Right hindlimb (tissue), 1 donor: Measurements from ENCODE around the gene CDK18.

ENCODE experiments used
- DNase-seq: peaks from one replicate; pipeline ENCODE4 v3.0.0-alpha.2; 2018

Gene CDK18

GRCh38 chr1:205542367-205542766 is 37.9 kb downstream of the CDK18 start:
- no peak for DNase-seq

- DNase-seq, result peak; percentile 88
These were observed 39.2 kb downstream of the CDK18 start for GRCh38 chr1:205543351-205544301.

DNA sequence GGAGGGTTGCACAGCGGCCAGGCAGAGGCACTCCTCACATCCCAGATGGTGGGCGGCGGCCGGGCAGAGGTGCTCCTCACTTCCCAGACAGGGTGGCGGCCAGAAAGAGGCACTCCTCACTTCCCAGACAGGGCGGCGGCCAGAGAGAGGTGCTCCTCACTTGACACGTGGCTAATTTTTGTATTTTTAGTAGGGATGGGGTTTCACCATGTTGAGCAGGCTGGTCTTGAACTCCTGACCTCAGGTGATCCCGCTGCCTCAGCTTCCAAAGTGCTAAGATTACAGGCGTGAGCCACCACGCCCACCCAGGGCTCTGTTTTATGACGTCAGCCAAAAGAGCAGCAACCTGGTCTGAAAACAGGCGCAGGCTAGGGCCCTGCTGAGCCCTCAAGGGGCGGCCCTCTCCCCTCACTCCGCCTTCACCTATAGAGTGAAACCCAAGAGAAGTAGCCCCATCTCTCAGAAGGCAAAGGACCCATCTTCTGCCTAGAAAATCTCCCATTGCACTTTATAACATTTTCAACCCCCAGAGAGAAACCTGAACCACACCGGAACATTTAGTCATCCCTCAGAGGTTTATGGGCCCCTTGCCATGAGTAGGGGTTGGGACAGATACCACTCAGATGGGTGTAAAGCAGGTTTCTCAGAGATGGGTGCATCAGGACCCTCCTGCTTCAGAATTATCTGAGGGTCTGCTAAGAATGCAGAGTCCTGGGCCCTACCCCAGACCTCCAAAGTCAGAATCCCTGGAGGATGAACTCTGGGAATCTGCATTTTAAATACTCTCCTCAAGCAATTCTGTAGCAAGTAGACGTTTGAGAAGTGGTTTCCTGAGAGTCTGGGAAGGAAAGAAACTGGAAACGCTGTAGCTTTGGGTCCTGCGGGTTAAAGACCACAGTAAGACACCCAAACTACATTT is 40.8 kb downstream of the CDK18 start:
- DNase-seq, result no peak

- DNase-seq, result no peak
These were observed 41.5 kb downstream of the CDK18 start for GRCh38 chr1:205545991-205546390.

DNA sequence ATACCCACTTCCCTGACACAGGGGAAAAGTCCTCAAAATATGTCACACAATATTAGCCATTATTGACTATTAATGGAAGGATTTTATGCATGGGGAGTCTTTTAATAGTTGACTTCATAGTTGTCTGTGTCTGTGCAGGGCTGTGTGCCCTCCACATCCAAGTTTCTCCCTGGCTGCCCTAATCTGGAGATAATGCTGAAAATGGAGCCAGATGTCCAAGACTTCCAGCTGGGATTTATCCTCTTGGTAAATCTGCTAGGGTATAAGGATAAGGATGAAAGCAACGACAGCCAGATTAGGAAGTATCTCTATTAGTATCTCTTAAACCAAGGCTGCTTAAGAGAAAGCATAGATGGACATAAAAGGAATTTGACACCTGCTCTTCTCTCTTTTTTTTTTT is 42.1 kb downstream of the CDK18 start:
- no peak for DNase-seq

- no peak for DNase-seq
These were observed 43.7 kb downstream of the CDK18 start for GRCh38 chr1:205547936-205548827.

- no peak for DNase-seq
These were observed 49.8 kb downstream of the CDK18 start for GRCh38 chr1:205554026-205554811.

DNA sequence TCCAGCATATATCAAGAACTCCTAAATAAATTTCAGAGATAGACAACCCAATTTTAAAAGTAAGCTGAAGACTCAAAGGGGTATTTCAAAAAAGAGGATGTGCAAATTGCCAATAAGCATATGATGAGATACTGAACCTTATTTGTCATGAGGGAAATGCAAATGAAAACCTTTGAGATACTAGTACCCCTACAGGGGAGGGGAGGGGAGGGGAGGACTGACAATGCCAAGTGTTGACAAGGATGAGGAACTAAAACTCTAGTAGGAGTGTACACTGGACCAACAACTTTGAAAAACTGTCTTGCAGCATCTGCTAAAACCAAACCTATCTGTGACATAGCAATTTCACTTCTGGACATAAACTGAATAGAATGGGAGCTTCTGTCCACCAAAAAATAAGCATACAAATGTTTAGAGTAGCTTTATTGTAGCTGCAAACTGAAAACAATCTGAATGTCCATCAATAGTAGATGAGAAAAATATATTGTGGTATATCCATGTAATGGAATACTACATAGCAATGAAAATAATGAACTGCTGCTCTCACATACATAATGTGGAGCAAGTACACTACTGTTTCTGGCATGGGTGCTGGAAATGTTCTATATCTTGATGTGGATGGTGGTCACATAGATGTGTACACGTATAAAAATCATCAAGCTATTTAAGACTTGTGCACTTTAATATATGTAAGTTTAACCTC is 57.2 kb downstream of the CDK18 start:
- DNase-seq, result no peak

GRCh38 chr1:205563927-205564441 is 59.5 kb downstream of the CDK18 start:
- no peak for DNase-seq

GRCh38 chr1:205565799-205566198 is 61.3 kb downstream of the CDK18 start:
- no peak for DNase-seq

DNA sequence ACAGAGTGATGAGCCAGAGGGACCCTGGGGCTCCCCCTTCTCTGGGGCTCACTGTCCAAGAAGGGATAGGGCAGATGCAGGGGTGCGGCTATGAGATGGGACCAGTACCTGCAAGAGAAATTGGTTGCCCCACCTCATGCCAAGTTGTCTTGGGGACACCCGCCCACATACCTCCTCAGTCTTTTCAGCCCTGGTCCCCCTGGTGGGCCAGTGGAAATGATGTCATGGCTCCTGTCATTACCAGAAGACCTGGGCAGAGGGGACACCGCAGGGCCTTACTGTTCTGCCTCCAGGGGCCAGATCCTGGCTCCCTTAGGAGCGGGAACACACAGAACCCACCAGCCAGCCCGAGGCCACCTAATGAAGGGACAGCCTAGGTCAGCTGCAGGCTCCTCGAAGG is 63.2 kb downstream of the CDK18 start:
- no peak for DNase-seq

DNA sequence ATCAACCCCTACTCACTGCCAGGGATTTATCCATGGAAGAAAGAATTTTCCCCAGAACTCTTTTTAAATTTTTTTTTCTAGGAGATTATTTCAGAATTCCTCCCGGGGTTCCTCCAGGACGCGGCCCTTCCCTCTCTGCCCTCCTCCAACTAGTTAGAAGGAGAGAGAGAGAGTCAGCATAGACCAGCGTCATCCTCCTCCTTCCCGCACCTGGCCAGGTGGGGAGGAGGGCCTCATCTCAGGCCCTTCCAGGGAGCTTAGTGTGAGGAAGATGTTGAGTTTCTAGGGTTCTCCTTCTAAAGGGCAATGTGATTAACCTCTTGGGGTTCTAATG is 63.6 kb downstream of the CDK18 start:
- no peak for DNase-seq

DNA sequence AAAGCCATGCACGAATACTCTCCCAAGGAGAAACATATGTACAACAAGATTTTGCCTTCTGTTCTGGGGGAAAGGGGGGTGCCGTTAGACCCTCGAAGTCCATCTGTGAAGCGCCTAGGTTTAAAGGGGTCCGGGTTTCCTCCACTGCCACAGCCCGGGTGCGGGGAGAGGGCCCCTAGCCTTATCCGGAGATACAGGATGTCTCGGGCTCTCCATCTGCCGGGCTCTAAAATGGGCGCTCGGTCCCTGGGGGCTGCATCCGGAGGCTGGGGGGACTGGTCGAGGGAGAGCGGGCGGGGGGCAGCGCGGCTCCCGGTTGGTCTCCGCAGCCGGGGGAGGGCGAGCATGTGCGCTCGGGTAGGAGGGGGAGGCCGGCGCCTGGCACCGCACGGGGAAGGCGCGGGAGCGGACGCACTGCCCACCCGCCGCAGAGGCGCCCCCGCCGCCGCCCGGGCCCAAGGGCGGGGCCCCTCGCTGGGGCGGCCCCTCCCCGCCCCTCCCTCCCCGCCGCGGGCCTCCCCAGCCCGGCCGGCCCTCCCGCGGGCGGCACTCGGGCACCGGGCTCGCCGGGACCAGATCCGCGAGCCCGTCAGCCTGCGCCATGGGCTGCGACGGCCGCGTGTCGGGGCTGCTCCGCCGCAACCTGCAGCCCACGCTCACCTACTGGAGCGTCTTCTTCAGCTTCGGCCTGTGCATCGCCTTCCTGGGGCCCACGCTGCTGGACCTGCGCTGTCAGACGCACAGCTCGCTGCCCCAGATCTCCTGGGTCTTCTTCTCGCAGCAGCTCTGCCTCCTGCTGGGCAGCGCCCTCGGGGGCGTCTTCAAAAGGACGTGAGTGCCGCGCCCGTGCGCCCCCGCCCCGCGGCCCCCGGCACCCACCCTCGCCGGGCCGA is 64.2 kb downstream of the CDK18 start:
- DNase-seq, result no peak

GRCh38 chr1:205569411-205570172 is 65.1 kb downstream of the CDK18 start:
- no peak for DNase-seq

DNA sequence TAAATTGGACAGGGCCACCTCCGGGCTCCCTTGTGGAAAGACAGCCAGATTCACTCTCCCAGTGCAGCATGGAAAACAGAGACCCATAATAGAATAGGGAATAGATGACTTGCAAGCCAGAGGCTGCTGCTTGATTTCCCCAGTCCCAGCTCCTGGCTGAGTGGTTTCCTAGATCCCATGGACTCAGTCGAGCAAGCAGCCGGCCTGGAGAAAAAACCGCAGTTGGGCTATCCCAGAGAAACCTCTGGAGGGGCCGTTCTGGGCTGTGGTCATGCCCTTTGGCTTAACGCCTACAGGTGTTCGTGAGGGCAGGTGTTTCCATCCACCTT is 65.7 kb downstream of the CDK18 start:
- no peak for DNase-seq

DNA sequence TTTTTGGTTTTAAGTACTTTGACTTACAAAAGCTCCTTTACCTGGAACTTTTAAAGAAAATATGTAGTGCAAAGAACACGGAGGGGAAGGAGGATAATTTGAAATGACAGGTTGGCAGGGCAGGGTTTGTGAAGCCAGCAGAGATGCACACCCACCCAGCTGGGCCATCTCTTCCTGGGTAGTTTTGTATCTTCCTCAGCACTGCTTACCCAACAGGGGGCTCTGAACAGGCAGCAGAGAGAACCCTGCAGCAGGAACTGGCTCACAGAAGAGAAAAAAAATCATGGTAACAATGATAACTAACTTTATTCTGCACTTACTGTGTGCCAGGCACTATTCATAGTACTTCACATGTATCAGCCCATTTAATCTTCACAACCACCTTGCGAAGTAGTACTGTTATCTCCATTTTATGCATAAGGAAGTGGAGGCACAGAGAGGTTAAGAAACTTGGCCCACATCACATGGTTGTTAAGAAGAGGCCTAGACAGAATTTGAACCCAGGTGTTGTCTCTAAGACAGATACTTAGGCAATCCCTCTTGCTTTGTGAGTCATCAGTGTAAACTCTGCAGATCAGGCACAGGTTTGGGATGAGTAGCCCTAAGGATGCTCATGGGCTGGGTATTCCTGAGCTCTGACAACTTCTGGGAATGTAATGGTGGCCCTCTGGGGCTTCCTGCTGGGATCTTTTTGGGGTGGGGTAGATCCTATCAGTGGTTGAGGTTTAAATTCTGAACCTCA is 66.5 kb downstream of the CDK18 start:
- DNase-seq, result no peak

DNA sequence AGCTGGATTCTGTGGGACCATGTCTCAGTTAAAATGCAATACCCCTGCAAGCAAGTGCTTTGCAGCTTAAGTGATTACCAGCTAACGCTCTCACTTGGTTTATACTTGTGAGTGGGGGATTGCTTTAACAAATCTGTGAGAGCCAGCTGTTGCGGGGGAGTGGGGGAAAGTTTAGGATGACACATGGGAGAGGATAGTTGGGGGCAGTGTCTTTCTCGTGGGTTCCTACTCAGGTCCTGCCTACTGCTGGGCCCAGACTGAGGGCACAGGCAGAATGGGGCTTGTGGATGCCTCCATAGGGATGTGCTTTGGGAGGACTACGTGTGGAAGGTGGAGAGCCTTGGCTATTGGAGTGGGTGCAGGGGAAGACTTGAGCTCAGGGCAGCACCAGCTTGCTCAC is 67.3 kb downstream of the CDK18 start:
- DNase-seq, result no peak

- DNase-seq, result no peak
These were observed 68.0 kb downstream of the CDK18 start for GRCh38 chr1:205572421-205572820.
